Stomach (tissue), 9 donors: Measurements from ENCODE around the gene ZFP91. TPM values are rescaled to one million over a fixed set of nuclear protein-coding genes. Genes with fewer than 3 reads are reported as not detected.

Experiments used
- DNase-seq, 2 donors: peaks; one replicate each; pipeline versions ENCODE4 v3.0.0 to v3.0.0-alpha.2; 2013 to 2019
- H3K27ac ChIP-seq, 5 donors: fragments of 200-600 bp in 4 of 5; sonication (generic) in 4 of 5; one replicate each; pipeline ENCODE4 v1.5.1; 2013 to 2019; ENCODE audit warnings: mild to moderate bottlenecking in 1 of 5, moderate library complexity in 1 of 5
- H3K27me3 ChIP-seq, 3 donors: fragments of 200-600 bp; sonication (generic); one replicate each; pipeline ENCODE4 v1.5.1; 2017 to 2019; ENCODE audit warnings: mixed run types in 1 of 3
- H3K36me3 ChIP-seq, 4 donors: fragments of 200-600 bp; sonication (generic); 1 replicate in 3 of 4; 2 replicates in 1 of 4; pipeline ENCODE4 v1.5.1; 2016 to 2019
- H3K4me1 ChIP-seq, 4 donors: fragments of 200-600 bp; sonication (generic); one replicate each; pipeline ENCODE4 v1.5.1; 2016 to 2019
- H3K4me3 ChIP-seq, 4 donors: fragments of 200-600 bp; sonication (generic) in 3 of 4; one replicate each; pipeline ENCODE4 v1.5.1; 2016 to 2019; ENCODE audit warnings: mild to moderate bottlenecking in 1 of 4
- H3K9me3 ChIP-seq, 4 donors: fragments of 200-600 bp; sonication (generic); one replicate each; pipeline ENCODE4 v1.5.1; 2016 to 2019
- EP300 ChIP-seq: sonication (generic); formaldehyde crosslinking; IDR thresholded peaks from one replicate; pipeline ENCODE4 v1.6.1; 2017; ENCODE audit warnings: antibody characterized with exemption
- POLR2A ChIP-seq, 4 donors: fragments of 450-650 bp; IDR thresholded peaks; one replicate each; pipeline ENCODE4 v1.6.1; 2016; ENCODE audit warnings: antibody characterized with exemption in 4 of 4, control low read depth in 2 of 4, mild to moderate bottlenecking in 1 of 4, moderate library complexity in 1 of 4
- POLR2AphosphoS5 ChIP-seq, 3 donors: sonication (generic); formaldehyde crosslinking; IDR thresholded peaks; one replicate each; pipeline ENCODE4 v1.6.1; 2016; ENCODE audit warnings: antibody characterized with exemption in 3 of 3
- WGBS, 5 donors: extraction: QIAGEN DNeasy Blood & Tissue Kit in 3 of 5; methylation state at CpG; one replicate each; pipeline versions ENCODE4 v1.1.5 to v1.1.7; 2013 to 2018; 5-methylcytosine and 5-hydroxymethylcytosine counted together
- intact Hi-C: fragments of 100-400 bp; cut with DNase I; formaldehyde crosslinking; loops from one replicate; pipeline ENCODE4 v1.15.1; 2023; ENCODE audit warnings: low total_unique reads
- polyA plus RNA-seq, 3 donors: library from polyadenylated mRNA; stranded (reverse); fragments of 200-250 nt; gene quantifications; one replicate each; pipeline ENCODE4 v1.2.3, GENCODE V29; 2013
- total RNA-seq, 5 donors: library from RNA; depleted of rRNA; stranded (reverse); fragments of >200 nt; gene quantifications; one replicate each; pipeline versions ENCODE4 v1.1.0 to v1.2.3, GENCODE V29; 2014 to 2016
- TF ChIP-seq, protein P1 (sequence below), 7 experiments: fragments of 450-650 bp in 4 of 7; fragments of 200-600 bp in 3 of 7; sonication (generic) in 3 of 7; IDR thresholded peaks; one replicate each; pipeline ENCODE4 v1.5.1; 2016 to 2019; ENCODE audit warnings: antibody characterized with exemption in 7 of 7, control low read depth in 2 of 7, mild to moderate bottlenecking in 1 of 7
- donor health status: healthy with polysubstance abuse.
- donor health status: Bipolar disorder and iron deficiency.
- donor health status: healthy.

Gene ZFP91
- total and polyA plus RNA-seq, 8 donors, result 9.4 to 67.6 (median 28.9) TPM

DNA sequence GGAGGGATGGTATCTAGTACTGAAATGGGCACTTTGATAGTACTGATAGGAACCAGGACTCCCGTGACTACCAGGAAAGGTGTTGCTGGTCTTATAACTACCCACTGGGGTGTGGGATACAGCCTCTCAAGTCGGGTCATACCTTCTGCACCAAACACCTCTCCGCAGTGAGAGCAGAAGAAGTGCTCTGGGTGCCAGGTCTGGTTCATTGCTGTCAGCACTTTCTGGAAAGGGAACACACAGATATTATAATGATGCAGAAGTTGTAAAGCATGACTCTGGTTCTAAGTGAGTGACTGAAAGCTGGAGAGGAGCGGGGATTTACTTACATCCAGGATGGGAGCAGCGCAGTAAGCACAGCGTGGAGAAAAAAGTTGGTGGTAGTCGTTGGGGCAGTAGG is 29.2 kb upstream of the ZFP91 start:
- WGBS, 5 donors, result 93 to 97% (median 96%) methylated on average over 7 of the region's 7 CpGs

DNA sequence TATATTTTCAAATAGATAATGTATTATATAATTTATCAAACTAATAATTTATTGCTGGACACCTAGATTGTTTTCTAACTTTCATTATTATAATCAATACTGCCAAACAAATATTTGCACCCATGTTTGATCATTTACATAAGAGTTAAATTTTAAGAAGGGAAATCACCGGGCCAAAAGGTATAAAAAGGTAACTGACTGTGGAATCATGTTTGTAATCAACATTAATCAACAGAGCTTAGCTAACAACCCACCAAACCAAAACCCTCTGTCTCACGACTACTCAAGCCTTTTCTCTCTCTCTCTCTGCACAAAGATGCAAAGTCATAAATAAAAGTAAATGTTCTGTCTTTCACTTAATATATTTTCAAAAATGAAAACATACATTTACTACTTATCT is 18.0 kb upstream of the ZFP91 start:
- intact Hi-C loops, result no loop called here
- H3K9me3 ChIP-seq, result no peaks in the 10 kb centered on the region
- no peak overlapping the region for H3K27ac ChIP-seq
- TF ChIP-seq POLR2A (IDR thresholded peaks at IDR 0.05) (no peak), POLR2AphosphoS5 (IDR thresholded peaks at IDR 0.05) (no peak), EP300 (no peak)
- TF ChIP-seq, protein P1, sequence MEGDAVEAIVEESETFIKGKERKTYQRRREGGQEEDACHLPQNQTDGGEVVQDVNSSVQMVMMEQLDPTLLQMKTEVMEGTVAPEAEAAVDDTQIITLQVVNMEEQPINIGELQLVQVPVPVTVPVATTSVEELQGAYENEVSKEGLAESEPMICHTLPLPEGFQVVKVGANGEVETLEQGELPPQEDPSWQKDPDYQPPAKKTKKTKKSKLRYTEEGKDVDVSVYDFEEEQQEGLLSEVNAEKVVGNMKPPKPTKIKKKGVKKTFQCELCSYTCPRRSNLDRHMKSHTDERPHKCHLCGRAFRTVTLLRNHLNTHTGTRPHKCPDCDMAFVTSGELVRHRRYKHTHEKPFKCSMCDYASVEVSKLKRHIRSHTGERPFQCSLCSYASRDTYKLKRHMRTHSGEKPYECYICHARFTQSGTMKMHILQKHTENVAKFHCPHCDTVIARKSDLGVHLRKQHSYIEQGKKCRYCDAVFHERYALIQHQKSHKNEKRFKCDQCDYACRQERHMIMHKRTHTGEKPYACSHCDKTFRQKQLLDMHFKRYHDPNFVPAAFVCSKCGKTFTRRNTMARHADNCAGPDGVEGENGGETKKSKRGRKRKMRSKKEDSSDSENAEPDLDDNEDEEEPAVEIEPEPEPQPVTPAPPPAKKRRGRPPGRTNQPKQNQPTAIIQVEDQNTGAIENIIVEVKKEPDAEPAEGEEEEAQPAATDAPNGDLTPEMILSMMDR (IDR thresholded peaks at IDR 0.05), result no peak
- peaks cover 0 to 43% (median 29%) of the 10 kb centered on the region in 4 donors for H3K36me3 ChIP-seq
- WGBS, 5 donors, result 12 to 64% (median 33%) methylated on average over 2 of the region's 2 CpGs
- no peak for DNase-seq
- H3K27me3 ChIP-seq, result no peaks in the 10 kb centered on the region
- peaks cover 0 to 22% (median 14%) of the 10 kb centered on the region in 4 donors for H3K4me1 ChIP-seq
- no peak overlapping the region for H3K4me3 ChIP-seq

More for the DNA sequence above, 29.2 kb upstream of the ZFP91 start:
- Histone ChIP-seq H3K36me3 (peaks cover 45 to 100% (median 100%) of the 10 kb centered on the region in 4 donors), H3K9me3 (no peaks in the 10 kb centered on the region), H3K4me1 (no peaks in the 10 kb centered on the region), H3K4me3 (no peak overlapping the region), H3K27me3 (no peaks in the 10 kb centered on the region), H3K27ac (no peak overlapping the region)
- DNase-seq, result no peak
- intact Hi-C loops, result no loop called here
- TF ChIP-seq POLR2AphosphoS5 (IDR thresholded peaks at IDR 0.05) (no peak), POLR2A (IDR thresholded peaks at IDR 0.05) (no peak), EP300 (no peak)
- TF ChIP-seq, protein P1 (IDR thresholded peaks at IDR 0.05), result no peak

DNA sequence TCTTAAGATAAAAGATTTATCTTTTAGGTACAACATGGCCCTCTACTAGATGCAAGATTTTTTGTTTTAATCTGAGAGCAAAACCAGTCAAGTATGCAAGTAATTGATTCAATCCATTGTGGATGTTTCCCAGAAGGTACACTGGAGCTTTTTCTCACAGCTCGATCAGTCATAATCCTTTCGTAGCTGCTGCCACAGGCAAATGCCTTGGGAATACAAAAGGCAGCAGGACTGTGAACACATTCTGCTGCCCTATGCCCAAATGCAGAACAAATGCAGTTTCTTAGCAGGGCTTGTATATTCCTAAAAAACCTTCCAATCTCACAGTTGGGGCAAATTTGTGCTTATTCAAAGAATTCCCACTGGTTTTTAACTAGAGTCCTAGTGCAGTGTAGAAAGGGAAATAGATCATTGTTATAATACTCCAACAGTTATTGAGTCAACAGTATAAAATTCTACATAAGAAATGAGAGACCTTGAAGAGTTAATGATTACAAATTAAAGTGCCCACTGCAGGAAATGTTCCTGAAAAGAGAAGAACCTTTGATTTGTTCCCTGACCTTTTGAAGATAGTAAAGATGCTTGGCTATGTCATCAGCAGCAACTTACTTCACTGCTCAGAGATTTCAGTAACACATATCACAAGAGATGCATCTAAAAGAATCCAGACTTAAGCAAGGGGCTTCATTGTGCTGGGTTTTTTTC is 17.3 kb upstream of the ZFP91 start:
- TF ChIP-seq EP300 (no peak), POLR2AphosphoS5 (IDR thresholded peaks at IDR 0.05) (no peak)
- TF ChIP-seq, protein P1 (IDR thresholded peaks at IDR 0.05), result no peak
- peak in 1 of 2 donors; percentile 5 for DNase-seq
- no peak overlapping the region for H3K27ac ChIP-seq
- peaks cover 0 to 44% (median 32%) of the 10 kb centered on the region in 4 donors for H3K36me3 ChIP-seq
- 27 to 48% (median 40%) methylated on average over 2 of the region's 2 CpGs for WGBS, 5 donors
- H3K9me3 ChIP-seq, result no peaks in the 10 kb centered on the region
- H3K4me1 ChIP-seq, result peaks cover 0 to 22% (median 14%) of the 10 kb centered on the region in 4 donors
- H3K27me3 ChIP-seq, result no peaks in the 10 kb centered on the region
- H3K4me3 ChIP-seq, result no peak overlapping the region
- intact Hi-C loops, result no loop called here

DNA sequence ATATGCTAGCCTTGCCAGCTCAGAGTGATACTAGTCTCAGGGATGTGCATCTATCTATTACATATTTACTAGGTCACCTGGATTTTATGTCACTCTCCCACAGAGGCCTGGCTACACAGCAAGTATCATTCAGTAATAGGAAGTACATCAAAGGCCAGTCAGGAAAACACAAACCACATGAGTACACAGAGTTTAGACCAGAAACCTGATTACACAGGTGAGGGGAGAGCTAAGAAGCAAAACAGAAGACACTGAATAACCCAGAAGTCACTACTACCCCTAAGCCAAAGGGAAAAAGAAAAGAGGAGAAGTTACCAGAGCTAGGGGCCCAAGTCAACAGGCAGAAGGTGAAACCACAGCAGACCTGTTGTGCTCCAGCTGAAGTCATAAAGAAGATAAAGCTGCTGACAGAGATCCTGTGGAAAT is 16.5 kb upstream of the ZFP91 start:
- Histone ChIP-seq H3K27me3 (no peaks in the 10 kb centered on the region), H3K9me3 (no peaks in the 10 kb centered on the region), H3K27ac (no peak overlapping the region), H3K36me3 (peaks cover 0 to 39% (median 38%) of the 10 kb centered on the region in 4 donors), H3K4me3 (no peak overlapping the region), H3K4me1 (peaks cover 0 to 22% (median 14%) of the 10 kb centered on the region in 4 donors)
- no peak for TF ChIP-seq EP300
- TF ChIP-seq POLR2AphosphoS5 (IDR thresholded peaks at IDR 0.05), result no peak
- TF ChIP-seq, protein P1 (IDR thresholded peaks at IDR 0.05), result no peak
- no peak for TF ChIP-seq POLR2A (IDR thresholded peaks at IDR 0.05)
- DNase-seq, result peak in 1 of 2 donors; percentile 3
- intact Hi-C loops, result no loop called here
